Measurements from ENCODE around the gene SLC9A7. TPM values are rescaled to one million over a fixed set of nuclear protein-coding genes. Genes with fewer than 3 reads are reported as not detected.
A peak's percentile ranks its signal among the peaks of the same experiment; 100 is the strongest.

Gene SLC9A7
- polyA plus RNA-seq, 1 experiment, result 15.3 TPM

DNA sequence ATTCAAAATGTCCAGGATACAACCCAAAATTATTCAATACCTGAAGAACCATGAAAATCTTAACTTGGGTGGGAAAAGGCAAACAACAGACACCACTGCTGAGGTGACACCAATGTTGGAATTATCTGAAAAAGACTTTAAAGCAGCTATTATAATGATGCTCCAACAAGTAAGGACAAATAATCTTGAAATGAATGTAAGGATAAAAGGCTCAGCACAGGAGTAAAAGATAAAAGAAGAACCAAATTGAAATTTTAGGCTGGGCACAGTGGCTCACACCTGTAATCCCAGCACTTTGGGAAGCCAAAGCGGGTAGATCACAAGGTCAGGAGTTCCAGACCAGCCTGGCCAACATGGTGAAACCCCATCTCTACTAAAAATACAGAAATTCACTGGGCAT lies 4.0 kb upstream of the SLC9A7 start:
- TF ChIP-seq, protein P1, sequence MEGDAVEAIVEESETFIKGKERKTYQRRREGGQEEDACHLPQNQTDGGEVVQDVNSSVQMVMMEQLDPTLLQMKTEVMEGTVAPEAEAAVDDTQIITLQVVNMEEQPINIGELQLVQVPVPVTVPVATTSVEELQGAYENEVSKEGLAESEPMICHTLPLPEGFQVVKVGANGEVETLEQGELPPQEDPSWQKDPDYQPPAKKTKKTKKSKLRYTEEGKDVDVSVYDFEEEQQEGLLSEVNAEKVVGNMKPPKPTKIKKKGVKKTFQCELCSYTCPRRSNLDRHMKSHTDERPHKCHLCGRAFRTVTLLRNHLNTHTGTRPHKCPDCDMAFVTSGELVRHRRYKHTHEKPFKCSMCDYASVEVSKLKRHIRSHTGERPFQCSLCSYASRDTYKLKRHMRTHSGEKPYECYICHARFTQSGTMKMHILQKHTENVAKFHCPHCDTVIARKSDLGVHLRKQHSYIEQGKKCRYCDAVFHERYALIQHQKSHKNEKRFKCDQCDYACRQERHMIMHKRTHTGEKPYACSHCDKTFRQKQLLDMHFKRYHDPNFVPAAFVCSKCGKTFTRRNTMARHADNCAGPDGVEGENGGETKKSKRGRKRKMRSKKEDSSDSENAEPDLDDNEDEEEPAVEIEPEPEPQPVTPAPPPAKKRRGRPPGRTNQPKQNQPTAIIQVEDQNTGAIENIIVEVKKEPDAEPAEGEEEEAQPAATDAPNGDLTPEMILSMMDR (IDR thresholded peaks at IDR 0.05; ENCODE audit: low read depth, low read length), result no peak
- Histone ChIP-seq H3K27ac (ENCODE audit: low read depth, low read length) (no peak overlapping the region), H3K9me3 (ENCODE audit: control insufficient read depth, insufficient read depth, low read length) (no peaks in the 10 kb centered on the region), H3K27me3 (ENCODE audit: control insufficient read depth, insufficient read depth, low read length) (no peaks in the 10 kb centered on the region), H3K4me3 (ENCODE audit: low read depth, low read length) (no peak overlapping the region)
- DNase-seq (ENCODE audit: low read depth, low spot score), result no peak
- ChIA-PET POLR2A (no interaction called here), CTCF (interaction anchor here (0.6 to 1.0 kb wide), 2 partner anchors 15 to 34 kb away, joined by 3 read pairs; no protein-coding TSS in a partner anchor)

DNA sequence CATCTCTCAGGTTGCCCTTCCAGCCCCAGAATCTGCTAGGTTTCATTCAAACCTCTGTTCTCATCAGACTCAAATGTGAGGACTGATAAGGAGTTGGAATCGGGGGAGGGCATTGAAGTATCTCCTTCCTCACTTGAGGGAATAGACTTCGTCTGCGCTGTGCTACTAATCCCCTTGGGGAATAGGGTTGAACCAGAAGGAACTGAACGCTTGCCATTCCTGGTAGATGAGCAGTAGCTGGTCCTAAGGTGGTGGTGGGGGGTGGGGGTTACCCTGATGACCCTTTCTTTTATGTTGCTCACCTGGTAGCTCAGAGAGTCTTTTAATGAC lies 692 bp upstream of the SLC9A7 start:
- ChIA-PET POLR2A (no interaction called here), CTCF (interaction anchor here (0.6 to 2.9 kb wide), 4 partner anchors 34 to 323 kb away, joined by 3 to 32 read pairs (median 3); no protein-coding TSS in a partner anchor)
- no peaks in the 10 kb centered on the region for H3K27me3 ChIP-seq (ENCODE audit: control insufficient read depth, insufficient read depth, low read length)
- no peak for DNase-seq (ENCODE audit: low read depth, low spot score)
- no peak overlapping the region for H3K27ac ChIP-seq (ENCODE audit: low read depth, low read length)
- H3K9me3 ChIP-seq (ENCODE audit: control insufficient read depth, insufficient read depth, low read length), result no peaks in the 10 kb centered on the region
- TF ChIP-seq, protein P1 (IDR thresholded peaks at IDR 0.05; ENCODE audit: low read depth, low read length), result no peak
- peak overlapping the region; percentile 73 for H3K4me3 ChIP-seq (ENCODE audit: low read depth, low read length)

DNA sequence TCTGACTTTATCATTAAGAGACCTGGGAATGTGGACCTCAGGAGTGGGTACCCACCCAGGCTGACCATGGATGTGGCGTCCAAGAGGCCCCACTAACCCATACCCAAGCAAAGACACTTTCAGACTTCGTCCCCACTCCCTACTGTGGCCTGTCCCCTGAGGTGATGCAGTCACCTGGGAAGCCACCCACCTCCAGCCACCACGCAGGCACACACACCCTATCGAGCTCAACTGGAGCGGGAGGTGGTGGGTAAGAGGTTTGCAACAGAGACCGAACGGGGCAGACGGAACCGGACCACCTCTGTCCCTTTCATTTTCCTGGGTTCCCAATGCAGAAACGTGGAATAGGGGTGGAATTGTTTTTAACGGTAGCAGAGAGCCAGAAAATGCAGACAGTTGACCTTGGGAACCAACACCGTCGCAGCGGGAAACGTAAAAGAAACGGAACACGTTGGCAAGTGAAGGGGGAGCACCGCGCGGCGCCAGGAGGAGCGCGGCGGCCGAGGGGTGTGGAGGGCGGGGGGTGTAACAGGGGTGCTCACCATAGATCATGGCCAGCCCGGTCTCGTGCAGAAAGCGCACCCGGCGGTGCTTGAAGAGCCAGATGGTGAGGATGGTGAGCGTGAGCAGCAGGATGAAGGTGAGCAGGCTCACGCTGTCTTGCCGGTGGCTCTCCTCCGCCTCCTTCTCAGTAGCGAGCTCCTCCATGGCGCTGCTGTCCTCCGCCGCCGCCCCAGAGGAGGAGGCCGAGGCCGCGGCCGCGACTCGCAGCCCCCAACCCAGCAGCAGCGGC lies 559 bp downstream of the SLC9A7 start:
- H3K9me3 ChIP-seq (ENCODE audit: control insufficient read depth, insufficient read depth, low read length), result no peaks in the 10 kb centered on the region
- ChIA-PET CTCF (interaction anchor here (0.6 to 1.9 kb wide), 4 partner anchors 11 to 335 kb away, joined by 3 to 9 read pairs (median 4); no protein-coding TSS in a partner anchor), POLR2A (interaction anchor here (1.3 kb wide), 1 partner anchor 34 kb away, joined by 4 read pairs; no protein-coding TSS in a partner anchor)
- H3K4me3 ChIP-seq (ENCODE audit: low read depth, low read length), result peak overlapping the region; percentile 73
- DNase-seq (ENCODE audit: low read depth, low spot score), result no peak
- TF ChIP-seq, protein P1 (IDR thresholded peaks at IDR 0.05; ENCODE audit: low read depth, low read length), result no peak
- no peak overlapping the region for H3K27ac ChIP-seq (ENCODE audit: low read depth, low read length)
- no peaks in the 10 kb centered on the region for H3K27me3 ChIP-seq (ENCODE audit: control insufficient read depth, insufficient read depth, low read length)

DNA sequence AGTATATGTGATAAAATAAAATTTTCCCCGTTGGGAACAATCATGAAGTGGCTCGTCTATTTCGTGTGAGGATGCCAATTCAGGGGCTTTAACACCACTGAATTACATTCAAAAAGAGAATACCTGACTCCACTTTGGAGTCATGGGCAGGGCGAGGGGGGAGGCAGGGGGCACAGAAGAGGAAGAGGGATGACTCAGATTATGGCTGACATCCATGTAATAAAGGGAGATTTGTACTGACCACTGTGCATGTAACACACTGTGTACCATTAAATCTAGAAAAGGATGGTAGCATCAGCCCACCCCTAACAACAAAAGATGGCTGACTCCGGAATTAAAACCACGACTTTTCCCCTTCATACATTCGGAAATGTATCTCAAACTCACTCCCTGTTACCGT lies 1.3 kb downstream of the SLC9A7 start:
- H3K4me3 ChIP-seq (ENCODE audit: low read depth, low read length), result peak overlapping the region; percentile 73
- H3K27ac ChIP-seq (ENCODE audit: low read depth, low read length), result no peak overlapping the region
- DNase-seq (ENCODE audit: low read depth, low spot score), result no peak
- H3K27me3 ChIP-seq (ENCODE audit: control insufficient read depth, insufficient read depth, low read length), result no peaks in the 10 kb centered on the region
- no peaks in the 10 kb centered on the region for H3K9me3 ChIP-seq (ENCODE audit: control insufficient read depth, insufficient read depth, low read length)
- ChIA-PET CTCF (interaction anchor here (1.2 to 1.9 kb wide), 2 partner anchors 39 to 336 kb away, joined by 4 to 9 read pairs; no protein-coding TSS in a partner anchor), POLR2A (interaction anchor here (0.5 kb wide), 1 partner anchor 72 kb away, joined by 4 read pairs; no protein-coding TSS in a partner anchor)
- TF ChIP-seq, protein P1 (IDR thresholded peaks at IDR 0.05; ENCODE audit: low read depth, low read length), result no peak

DNA sequence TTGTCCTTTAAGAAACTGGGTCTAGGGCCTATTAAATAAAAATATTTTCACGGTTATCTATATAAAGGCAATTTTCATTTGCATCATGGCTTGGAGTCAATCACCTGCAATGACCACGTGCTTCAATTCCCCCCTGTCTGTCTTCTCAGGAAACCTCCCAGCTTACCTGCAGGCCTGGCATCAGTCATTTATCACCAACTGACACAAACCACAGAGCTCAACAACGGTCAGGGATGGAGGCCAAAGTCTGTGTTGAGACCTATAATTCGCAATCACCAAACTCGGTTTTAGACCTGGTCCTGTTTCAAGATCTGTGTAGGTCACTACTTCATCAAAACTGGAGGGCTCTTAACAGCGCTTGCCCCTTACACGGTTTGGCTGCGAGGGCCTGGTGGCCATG lies 1.9 kb downstream of the SLC9A7 start:
- ChIA-PET CTCF (interaction anchor here (0.7 kb wide), 1 partner anchor 337 kb away, joined by 3 read pairs; no protein-coding TSS in a partner anchor), POLR2A (no interaction called here)
- H3K9me3 ChIP-seq (ENCODE audit: control insufficient read depth, insufficient read depth, low read length), result no peaks in the 10 kb centered on the region
- no peak for DNase-seq (ENCODE audit: low read depth, low spot score)
- H3K27me3 ChIP-seq (ENCODE audit: control insufficient read depth, insufficient read depth, low read length), result no peaks in the 10 kb centered on the region
- TF ChIP-seq, protein P1 (IDR thresholded peaks at IDR 0.05; ENCODE audit: low read depth, low read length), result no peak
- H3K27ac ChIP-seq (ENCODE audit: low read depth, low read length), result no peak overlapping the region
- H3K4me3 ChIP-seq (ENCODE audit: low read depth, low read length), result peak overlapping the region; percentile 73

Data from AG04450 (cell line).